Stimulated activated naive CD8-positive, alpha-beta T cell treated with anti-CD3 and anti-CD28 coated beads, Interleukin-15, Interleukin-2, amounts not matched to agents 100 ng/mL and 50 ng/mL, for 24 hours (primary cell): Measurements from ENCODE around the gene LYL1.
"Not testable (repeated sequence)": the region's sequence is repeated elsewhere in the genome, so short reads cannot be mapped to it uniquely, and the experiment has no call there.

Experiments used
- H3K27ac Mint-ChIP-seq: one replicate; pipeline ENCODE4 v1.8.0; 2021; ENCODE audit warnings: mild to moderate bottlenecking, mixed read lengths
- H3K27me3 Mint-ChIP-seq: one replicate; pipeline ENCODE4 v1.8.0; 2021; ENCODE audit warnings: mixed read lengths
- H3K36me3 Mint-ChIP-seq: one replicate; pipeline ENCODE4 v1.8.0; 2021; ENCODE audit warnings: low read depth, mixed read lengths
- H3K4me1 Mint-ChIP-seq: one replicate; pipeline ENCODE4 v1.8.0; 2021; ENCODE audit warnings: low read depth, mixed read lengths
- H3K4me3 Mint-ChIP-seq: one replicate; pipeline ENCODE4 v1.8.0; 2021; ENCODE audit warnings: mild to moderate bottlenecking, mixed read lengths
- H3K9me3 Mint-ChIP-seq: one replicate; pipeline ENCODE4 v1.8.0; 2021; ENCODE audit warnings: mixed read lengths

LYL1 gene

DNA sequence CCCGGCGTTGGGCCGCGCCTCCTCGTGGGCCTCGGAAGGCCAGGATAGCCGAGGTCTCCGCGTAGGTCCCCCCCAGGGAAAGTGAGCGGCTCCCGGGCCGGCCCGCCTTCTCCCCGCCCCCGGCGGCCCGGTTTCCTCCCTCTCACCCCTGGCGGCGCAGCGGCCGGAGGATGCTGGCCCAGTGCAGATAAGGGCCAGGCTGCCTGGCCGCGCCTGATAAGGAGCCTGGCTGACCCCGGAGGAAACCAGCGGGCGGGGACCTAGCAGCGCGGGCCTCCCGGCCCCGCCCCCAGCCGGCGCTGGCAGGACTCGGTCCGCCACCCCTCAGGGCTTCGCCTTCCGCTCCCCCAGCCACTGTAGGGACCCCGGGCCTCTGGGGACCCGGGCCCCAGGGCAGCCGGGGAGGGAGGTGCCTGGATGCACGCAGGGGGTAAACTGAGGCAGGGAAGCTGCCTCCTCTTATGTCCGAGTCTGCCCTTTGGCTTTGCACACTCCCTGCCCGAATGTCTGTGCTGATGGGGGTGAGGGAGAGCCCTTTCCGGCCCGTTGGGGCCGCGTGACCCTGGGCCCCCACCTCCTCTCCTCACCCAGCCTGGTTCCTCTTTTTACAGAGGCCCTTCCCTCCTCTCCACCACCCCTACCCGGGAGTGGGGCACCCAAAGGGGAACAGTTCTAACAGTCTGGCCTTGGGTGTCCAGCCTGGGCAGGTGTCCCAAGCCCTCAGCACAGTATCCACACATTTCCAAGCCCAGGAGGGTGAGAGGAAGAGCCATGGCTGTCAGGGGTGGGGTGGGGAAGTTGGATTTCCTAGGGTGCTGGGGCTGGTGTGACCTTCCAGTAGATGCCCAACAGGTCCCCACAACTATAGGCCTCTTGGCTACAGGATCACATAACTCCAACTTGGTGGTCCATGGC, at the start of gene LYL1:
Gene LYL1 (minus strand): TSS at position 193 of the 915 bp plus-strand sequence. CDS start 1,687 bp downstream, outside the sequence.
- Mint-ChIP-seq H3K27me3 (peaks cover 3% of the 10 kb centered on the region), H3K36me3 (peaks cover 18% of the 10 kb centered on the region), H3K4me1 (peaks cover 60% of the 10 kb centered on the region), H3K9me3 (no peaks in the 10 kb centered on the region), H3K27ac (peak within 1 kb of the TSS; percentile 66), H3K4me3 (peak within 1 kb of the TSS; percentile 75)

DNA sequence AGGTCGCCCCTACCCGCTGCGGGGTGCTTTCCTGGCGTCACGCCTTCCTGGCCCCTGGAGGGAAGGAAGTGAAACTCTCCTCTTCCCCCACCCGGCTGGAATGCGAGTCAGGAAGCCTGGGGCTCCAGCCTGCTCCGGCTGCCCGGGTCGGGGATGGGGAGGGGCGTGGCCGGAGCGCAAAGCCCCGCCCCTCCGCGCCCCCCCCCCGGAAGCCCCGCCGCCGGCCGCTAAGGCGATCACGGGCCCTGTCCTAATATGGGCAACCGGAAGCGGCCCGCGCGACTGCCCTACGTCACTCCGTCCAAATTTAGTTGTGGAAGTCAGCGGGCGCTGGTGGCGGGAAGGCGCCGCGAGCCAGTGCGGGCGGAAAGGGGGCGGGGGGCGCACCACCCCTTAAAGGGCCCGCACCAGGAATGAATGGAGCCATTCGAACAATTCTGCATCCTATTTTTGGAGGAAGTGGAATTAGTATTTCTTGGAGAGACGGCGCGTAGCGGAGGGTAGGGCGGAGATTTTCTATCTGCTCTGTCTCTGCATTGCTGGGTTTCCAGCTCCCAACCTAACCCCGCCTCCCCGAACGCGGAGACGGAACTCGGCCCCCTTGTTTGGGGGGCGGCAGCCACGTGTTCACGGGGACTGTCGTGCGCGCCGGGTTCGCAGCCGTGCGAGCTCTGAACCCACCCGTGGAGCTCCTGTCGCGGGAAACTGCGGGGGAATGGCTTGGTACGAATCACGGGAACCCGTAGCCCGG, 49.1 kb upstream of the LYL1 start:
- Mint-ChIP-seq H3K4me1 (peaks cover 37% of the 10 kb centered on the region), H3K4me3 (peak overlapping the region; percentile 99), H3K36me3 (peaks cover 36% of the 10 kb centered on the region), H3K27ac (peak overlapping the region; percentile 99), H3K9me3 (no peaks in the 10 kb centered on the region), H3K27me3 (no peaks in the 10 kb centered on the region)

DNA sequence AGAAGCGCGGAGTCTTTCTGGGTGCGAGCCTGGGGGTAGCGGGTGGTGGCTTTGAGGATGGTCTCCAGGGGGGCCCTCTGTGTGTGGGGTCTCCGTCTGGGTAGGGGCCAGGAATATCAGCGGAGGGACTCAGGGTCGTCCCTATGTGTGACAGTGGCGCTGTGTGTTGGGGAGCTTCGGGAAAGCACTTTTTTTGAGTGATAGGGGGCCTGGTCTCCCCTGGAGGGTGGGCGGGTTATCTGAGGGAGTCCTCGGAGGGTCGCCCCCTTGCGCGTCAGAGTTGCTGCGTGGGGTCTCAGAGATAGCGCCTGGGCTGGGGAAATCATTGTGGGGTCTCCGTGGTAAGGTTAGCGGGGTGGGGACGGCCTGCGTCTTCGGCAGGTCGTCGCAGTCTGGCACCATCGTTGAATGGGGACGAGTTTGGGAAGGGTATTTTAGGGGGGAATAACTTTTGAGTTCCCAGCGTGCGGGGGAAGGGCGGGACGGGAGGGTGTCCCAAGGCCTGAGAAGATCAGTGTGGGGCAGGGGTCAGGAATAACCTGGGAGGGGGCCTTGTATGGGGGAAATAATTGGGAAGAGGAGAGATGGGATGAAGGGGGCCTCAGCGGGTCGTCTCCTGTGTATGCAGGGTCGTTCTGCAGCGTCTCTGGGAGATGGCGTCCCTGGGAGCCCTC, 48.4 kb upstream of the LYL1 start:
- Mint-ChIP-seq H3K36me3 (peaks cover 37% of the 10 kb centered on the region), H3K27me3 (no peaks in the 10 kb centered on the region), H3K27ac (peak overlapping the region; percentile 95), H3K4me3 (peak overlapping the region; percentile 99), H3K9me3 (no peaks in the 10 kb centered on the region), H3K4me1 (peaks cover 32% of the 10 kb centered on the region)

GRCh38 chr19:13150187-13150930, 47.7 kb upstream of the LYL1 start, which contains the start of the genes IER2 and STX10:
Gene IER2 (plus strand): TSS chr19:13150411. CDS start chr19:13153187, 2,776 bp downstream.
Gene STX10 (minus strand): TSS chr19:13150375. CDS start chr19:13150173, 202 bp downstream.
- Mint-ChIP-seq H3K4me1 (peaks cover 28% of the 10 kb centered on the region), H3K27me3 (no peaks in the 10 kb centered on the region), H3K9me3 (no peaks in the 10 kb centered on the region), H3K27ac (peak within 1 kb of the TSS; percentile 95), H3K36me3 (peaks cover 37% of the 10 kb centered on the region), H3K4me3 (peak within 1 kb of the TSS; percentile 99)

DNA sequence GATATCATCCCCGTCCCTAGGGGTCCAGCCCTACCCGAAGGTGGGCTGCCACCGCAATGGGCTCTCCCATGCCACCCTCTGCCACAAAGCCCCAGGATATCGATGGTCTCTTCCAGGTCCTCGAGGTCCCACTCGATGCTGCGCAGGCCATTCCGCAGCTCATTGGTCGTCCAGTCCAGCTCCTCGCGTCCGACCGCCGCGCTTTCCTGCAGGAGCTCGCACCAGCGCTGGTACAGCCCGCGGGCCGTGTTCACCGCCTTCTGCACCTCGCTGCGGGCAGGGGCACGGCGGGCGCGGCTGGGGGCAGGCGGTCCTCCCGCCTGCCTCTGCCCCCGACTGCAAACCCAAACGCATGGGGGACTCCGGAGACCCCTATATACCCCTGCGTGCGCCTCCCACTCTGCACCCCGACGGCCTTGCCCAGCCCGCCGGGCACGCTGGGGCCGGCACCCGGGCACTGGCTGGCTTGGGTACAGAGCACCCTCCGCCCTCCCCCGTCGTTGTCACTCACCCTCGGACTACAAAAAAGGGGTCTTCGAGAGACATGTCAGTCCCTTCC, 47.0 kb upstream of the LYL1 start:
- Mint-ChIP-seq H3K4me3 (peak overlapping the region; percentile 99), H3K27me3 (no peaks in the 10 kb centered on the region), H3K27ac (peak overlapping the region; percentile 95), H3K9me3 (no peaks in the 10 kb centered on the region), H3K4me1 (peaks cover 28% of the 10 kb centered on the region), H3K36me3 (peaks cover 32% of the 10 kb centered on the region)

- not testable (repeated sequence) for H3K9me3 Mint-ChIP-seq, H3K27me3 Mint-ChIP-seq
- peaks cover 27% of the 10 kb centered on the region for H3K36me3 Mint-ChIP-seq
- H3K4me3 Mint-ChIP-seq: peak overlapping the region; percentile 99
- H3K27ac Mint-ChIP-seq: peak overlapping the region; percentile 71
- peaks cover 28% of the 10 kb centered on the region for H3K4me1 Mint-ChIP-seq
These were observed 46.5 kb upstream of the LYL1 start for GRCh38 chr19:13149173-13149627.

GRCh38 chr19:13146763-13147563, 44.3 kb upstream of the LYL1 start:
- Mint-ChIP-seq H3K27me3 (no peaks in the 10 kb centered on the region), H3K9me3 (no peaks in the 10 kb centered on the region), H3K4me1 (peaks cover 19% of the 10 kb centered on the region), H3K27ac (no peak overlapping the region), H3K36me3 (peaks cover 16% of the 10 kb centered on the region), H3K4me3 (no peak overlapping the region)

DNA sequence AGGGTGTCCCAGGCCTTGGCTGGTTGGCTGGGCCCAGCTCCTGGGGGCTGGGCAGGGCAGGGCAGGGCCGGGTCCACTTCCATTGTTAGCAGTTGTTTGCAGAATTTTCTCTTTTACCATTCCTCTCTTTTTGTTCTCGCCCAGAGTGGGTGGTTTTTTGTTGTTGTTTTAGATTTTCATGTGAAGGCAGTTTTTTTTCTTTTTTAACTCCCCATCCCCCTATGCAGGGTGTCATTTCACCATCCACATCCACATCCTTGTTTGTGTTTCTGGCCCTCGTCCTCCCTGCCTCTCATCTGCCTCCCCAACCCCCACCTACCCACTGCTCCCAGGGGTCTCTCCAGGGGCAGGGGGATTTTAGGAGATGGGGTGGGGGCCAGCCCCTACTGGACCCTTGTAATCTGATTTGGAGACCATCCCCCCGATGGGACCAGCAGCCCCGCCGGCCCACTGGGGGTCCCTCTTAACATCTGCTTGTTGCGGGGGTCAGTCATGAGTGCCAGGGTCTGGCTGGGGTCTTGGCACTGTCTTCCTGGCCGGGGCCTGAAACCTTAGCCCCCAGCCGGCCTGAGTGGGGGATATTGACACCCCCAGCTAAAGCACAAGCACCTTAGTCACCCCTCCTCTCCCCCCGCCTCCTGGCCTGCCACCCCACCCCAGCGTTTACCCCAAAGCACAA, 37.1 kb upstream of the LYL1 start:
- H3K27ac Mint-ChIP-seq: no peak overlapping the region
- H3K4me1 Mint-ChIP-seq: peaks cover 6% of the 10 kb centered on the region
- H3K27me3 Mint-ChIP-seq: no peaks in the 10 kb centered on the region

DNA sequence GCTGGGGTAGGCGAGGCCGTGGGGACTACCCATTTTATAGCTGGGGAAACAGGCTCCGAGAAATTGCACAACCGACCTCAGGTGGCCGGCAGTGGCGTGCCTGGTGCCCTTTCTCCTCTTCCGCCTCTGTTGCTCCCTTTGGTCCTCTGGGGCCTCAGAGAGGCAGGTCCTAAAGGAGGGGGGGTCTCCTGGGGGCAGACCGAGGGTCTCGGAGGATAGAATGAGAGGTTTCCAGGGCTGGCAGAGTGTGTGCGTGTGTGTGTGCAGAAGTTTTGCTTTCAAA, 36.2 kb upstream of the LYL1 start:
- no peak overlapping the region for H3K27ac Mint-ChIP-seq
- peaks cover 13% of the 10 kb centered on the region for H3K4me1 Mint-ChIP-seq
- no peak overlapping the region for H3K4me3 Mint-ChIP-seq
- H3K36me3 Mint-ChIP-seq: peaks cover 36% of the 10 kb centered on the region
- no peaks in the 10 kb centered on the region for H3K27me3 Mint-ChIP-seq
- no peaks in the 10 kb centered on the region for H3K9me3 Mint-ChIP-seq

More for the DNA sequence above, 37.1 kb upstream of the LYL1 start:
- no peaks in the 10 kb centered on the region for H3K9me3 Mint-ChIP-seq
- H3K4me3 Mint-ChIP-seq: no peak overlapping the region
- H3K36me3 Mint-ChIP-seq: peaks cover 33% of the 10 kb centered on the region

GRCh38 chr19:13138171-13138915, 35.7 kb upstream of the LYL1 start:
- H3K9me3 Mint-ChIP-seq: no peaks in the 10 kb centered on the region
- H3K27me3 Mint-ChIP-seq: no peaks in the 10 kb centered on the region
- peaks cover 37% of the 10 kb centered on the region for H3K36me3 Mint-ChIP-seq
- H3K27ac Mint-ChIP-seq: no peak overlapping the region
- H3K4me1 Mint-ChIP-seq: peaks cover 18% of the 10 kb centered on the region
- no peak overlapping the region for H3K4me3 Mint-ChIP-seq

DNA sequence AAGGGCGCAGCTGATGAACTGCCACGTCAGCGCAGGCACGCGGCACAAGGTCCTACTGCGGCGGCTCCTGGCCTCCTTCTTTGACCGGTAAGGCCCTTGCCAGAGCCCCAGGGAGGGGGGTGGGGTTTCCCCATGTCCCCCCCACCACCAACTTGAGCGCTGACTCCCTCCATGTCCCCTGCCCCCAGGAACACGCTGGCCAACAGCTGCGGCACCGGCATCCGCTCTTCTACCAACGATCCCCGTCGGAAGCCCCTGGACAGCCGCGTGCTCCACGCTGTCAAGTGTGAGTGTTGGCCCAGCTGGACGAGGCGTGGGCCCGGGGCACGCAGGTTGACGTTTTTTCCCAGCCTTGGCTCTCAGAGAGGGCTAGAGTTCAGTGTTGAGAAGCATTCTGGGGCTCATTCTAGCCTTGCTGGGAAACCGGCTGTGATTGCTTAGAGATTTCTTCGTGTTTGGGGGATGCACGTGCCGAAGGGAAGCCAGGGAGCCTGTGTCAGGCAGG, 34.7 kb upstream of the LYL1 start:
- Mint-ChIP-seq H3K27ac (no peak overlapping the region), H3K9me3 (no peaks in the 10 kb centered on the region), H3K36me3 (peaks cover 44% of the 10 kb centered on the region), H3K4me1 (peaks cover 28% of the 10 kb centered on the region), H3K27me3 (no peaks in the 10 kb centered on the region), H3K4me3 (no peak overlapping the region)
